Coronary artery (tissue), 2 donors: ENCODE results near the gene WDTC1.
A peak's percentile ranks its signal among the peaks of the same experiment; 100 is the strongest.

Experiments used
- DNase-seq: peaks from one replicate; pipeline ENCODE4 v3.0.0-alpha.2; 2017; ENCODE audit warnings: low spot score
- H3K27ac ChIP-seq, 2 donors: fragments of 200-600 bp; sonication (generic); one replicate each; pipeline ENCODE4 v1.5.1; 2016 to 2019
- H3K4me3 ChIP-seq: fragments of 200-600 bp; sonication (generic); 2 replicates; pipeline ENCODE4 v1.5.1; 2016; ENCODE audit warnings: mild to moderate bottlenecking, moderate library complexity
- CTCF ChIP-seq: fragments of 200-600 bp; sonication (generic); IDR thresholded peaks from one replicate; pipeline ENCODE4 v1.5.1; 2019; ENCODE audit warnings: antibody characterized with exemption

The WDTC1 gene

GRCh38 chr1:27335506-27336422, 101.3 kb downstream of the WDTC1 start:
- Histone ChIP-seq H3K27ac (no peak overlapping the region), H3K4me3 (no peak overlapping the region)
- no peak for TF ChIP-seq CTCF
- DNase-seq = peak; percentile 69

GRCh38 chr1:27336756-27337155, 102.3 kb downstream of the WDTC1 start:
- no peak for TF ChIP-seq CTCF
- H3K4me3 ChIP-seq = no peak overlapping the region
- no peak for DNase-seq
- no peak overlapping the region for H3K27ac ChIP-seq

DNA sequence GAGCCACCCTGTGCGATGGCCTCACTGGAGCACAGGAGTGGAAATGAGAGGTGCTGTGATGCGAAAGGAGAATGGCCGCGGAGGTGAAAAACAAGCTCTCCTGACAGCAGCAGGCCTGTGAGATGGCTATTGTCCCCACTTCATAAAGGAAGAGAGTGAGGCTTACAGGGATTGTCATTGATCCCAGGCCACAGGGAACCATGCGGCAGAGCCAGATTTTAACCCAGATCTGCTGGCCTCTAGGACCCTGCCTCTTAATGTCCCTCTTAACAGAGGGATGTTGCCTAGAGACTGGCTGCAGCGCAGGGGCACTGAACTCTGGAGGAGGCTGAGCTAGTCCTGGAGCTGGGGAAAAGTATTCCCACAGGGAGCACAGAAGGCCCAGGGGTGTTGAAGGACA, 104.3 kb downstream of the WDTC1 start:
- DNase-seq = no peak
- H3K27ac ChIP-seq = no peak overlapping the region
- no peak overlapping the region for H3K4me3 ChIP-seq
- TF ChIP-seq CTCF = no peak

DNA sequence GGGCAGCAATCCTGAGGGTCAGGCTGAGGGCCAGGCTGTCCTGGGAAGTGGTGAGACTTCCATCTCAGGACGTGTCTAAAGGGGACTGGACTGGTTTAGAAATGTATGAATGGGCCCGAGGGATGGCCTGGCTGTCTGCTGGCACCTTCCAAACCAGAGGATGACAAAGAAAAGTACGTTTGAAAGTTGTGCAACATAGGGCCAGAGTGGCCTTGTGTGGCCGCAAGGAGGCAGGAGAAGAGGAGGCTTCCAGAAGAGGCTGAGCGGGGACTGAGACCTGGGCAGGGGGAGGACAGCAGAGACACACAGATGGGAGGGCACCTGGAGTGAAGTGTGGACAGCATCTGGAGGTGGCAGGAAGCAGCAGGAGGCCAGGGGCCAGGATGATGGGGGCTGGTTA, 104.8 kb downstream of the WDTC1 start:
- TF ChIP-seq CTCF = no peak
- no peak for DNase-seq
- Histone ChIP-seq H3K27ac (no peak overlapping the region), H3K4me3 (no peak overlapping the region)

DNA sequence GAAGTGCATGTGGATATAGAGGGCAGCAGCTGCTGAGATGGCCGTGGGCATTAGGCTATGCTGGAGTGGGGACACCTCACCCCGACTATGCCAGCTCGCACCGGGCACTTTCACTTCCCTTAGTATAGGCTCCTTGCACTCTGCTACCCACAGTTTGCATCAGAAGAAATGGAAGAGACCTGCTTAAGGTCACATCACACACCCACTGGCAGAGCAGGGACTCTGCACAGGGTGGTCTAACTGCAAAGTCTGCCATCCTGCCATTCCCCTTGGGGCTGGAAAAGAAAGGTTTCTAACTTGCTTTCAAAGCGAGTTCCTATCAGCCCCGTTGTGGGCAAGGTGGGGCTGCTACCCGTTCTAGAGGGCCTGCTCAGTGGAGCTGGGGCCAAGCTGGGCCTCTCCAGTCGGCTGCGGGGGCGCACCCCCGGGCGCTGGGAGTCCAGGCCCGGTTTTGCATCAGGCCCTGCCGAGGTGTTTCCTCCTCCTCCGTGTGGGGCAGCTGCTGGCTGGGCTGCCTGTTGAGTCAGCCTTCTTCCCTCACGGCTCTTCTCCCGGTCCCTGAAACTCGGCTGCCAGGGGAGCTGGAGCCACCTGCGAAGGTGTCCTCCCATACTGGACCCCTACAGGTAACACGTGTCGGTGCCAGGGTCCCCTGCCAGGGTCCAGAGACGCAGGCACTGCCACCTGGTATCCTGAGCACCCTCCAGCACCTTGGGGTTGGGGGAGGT, 107.3 kb downstream of the WDTC1 start, which contains the start of gene SYTL1:
Gene SYTL1 (plus strand): TSS at position 498 of the 728 bp plus-strand sequence. CDS start 3,313 bp downstream, outside the sequence.
- no peak for DNase-seq
- TF ChIP-seq CTCF = no peak
- no peak within 1 kb of the TSS for H3K4me3 ChIP-seq
- no peak within 1 kb of the TSS for H3K27ac ChIP-seq

DNA sequence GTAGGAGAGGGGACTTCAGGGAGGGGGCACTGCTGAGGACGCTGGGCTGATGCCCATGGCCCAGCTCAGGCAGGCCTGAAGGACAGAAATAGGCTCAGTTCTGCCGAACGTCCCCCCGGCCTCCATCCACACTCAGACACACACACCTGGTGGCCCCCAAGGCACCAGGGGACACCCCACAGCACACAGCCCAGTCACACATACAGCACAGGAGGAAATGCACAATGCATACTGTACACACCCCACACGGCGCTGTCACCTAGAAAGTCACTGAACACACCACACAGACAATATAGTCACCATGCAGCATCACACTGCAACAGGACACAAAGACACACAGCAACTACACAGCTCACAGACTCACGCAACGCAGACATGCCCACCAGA, 108.0 kb downstream of the WDTC1 start:
- no peak for TF ChIP-seq CTCF
- Histone ChIP-seq H3K27ac (no peak overlapping the region), H3K4me3 (no peak overlapping the region)
- DNase-seq = no peak
